Measurements from ENCODE around the gene CHID1.
A peak's percentile ranks its signal among the peaks of the same experiment; 100 is the strongest.

The CHID1 gene

DNA sequence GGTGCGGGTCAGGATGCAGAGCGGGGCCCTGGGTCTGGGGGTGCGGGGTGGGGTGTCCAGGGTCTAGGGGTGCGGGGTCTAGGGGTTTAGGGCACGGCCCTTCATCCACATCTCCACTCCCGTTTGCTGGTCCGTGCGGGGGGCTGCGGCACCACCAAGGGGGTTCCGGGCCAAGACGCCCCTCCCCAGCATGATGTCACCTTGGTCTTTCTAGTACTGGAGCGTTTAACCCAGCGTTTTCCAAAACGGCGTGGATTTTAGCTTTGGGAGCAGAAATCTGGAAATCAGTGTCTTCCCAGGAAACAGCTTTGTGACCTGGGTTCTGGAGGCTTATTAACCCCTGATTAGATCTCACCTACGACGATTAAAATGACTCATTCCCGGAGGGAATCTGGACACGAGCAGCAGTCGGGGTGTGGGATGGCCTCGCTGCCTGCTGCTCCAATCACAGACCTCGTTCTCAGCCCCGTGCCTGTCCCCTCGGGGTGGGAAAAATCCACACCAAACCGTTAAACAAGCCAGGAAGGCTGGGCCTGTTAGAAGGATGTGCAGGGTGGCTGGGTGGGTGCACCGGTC is 15.8 kb upstream of the CHID1 start:
- peak in 1 of 2 experiments; percentile 68 for DNase-seq (ENCODE audit: low spot score in 2 of 2)
- H3K4me3 ChIP-seq: peak overlapping the region; percentile 57
- in situ Hi-C loops (cut with MboI; ENCODE audit: low sequenced_read_pairs): no loop called here
- H3K4me1 ChIP-seq: peaks cover 26% of the 10 kb centered on the region
- H3K27me3 ChIP-seq (ENCODE audit: low read depth): no peaks in the 10 kb centered on the region
- H3K36me3 ChIP-seq (replicated peaks): peaks cover 16% of the 10 kb centered on the region
- no peaks in the 10 kb centered on the region for H3K9me3 ChIP-seq

- Histone ChIP-seq H3K4me3 (peak within 1 kb of the TSS; percentile 57), H3K4me1 (peaks cover 22% of the 10 kb centered on the region), H3K27me3 (ENCODE audit: low read depth) (no peaks in the 10 kb centered on the region), H3K9me3 (no peaks in the 10 kb centered on the region), H3K36me3 (replicated peaks) (peaks cover 16% of the 10 kb centered on the region)
- in situ Hi-C loops (cut with MboI; ENCODE audit: low sequenced_read_pairs): no loop called here
- DNase-seq (ENCODE audit: low spot score in 2 of 2): peak; percentile 80 to 91
Observed at GRCh38 chr11:925496-926301, 15.1 kb upstream of the CHID1 start, which contains the start of gene AP2A2. Gene AP2A2, plus strand, starts transcription at chr11:925870. Its CDS starts 152 bp downstream, at chr11:926022.

DNA sequence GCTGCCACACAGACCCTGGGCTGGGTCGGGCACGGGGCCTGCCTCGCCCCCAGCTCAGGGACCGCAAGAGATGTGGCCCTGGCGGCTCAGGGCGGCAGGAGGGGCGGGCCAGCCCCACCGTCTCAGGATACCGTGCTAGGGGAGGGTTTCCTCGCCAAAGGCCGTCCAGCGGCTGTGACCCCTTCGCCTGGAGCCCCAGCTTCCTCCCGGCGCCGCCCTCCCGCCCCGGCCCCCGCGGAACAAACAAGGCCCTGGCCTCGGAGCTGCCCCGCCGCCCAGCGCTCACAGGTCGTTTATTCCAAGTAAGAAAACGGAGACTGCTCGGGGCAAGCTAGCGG is 14.5 kb upstream of the CHID1 start:
- Histone ChIP-seq H3K9me3 (no peaks in the 10 kb centered on the region), H3K27me3 (ENCODE audit: low read depth) (no peaks in the 10 kb centered on the region), H3K4me3 (peak overlapping the region; percentile 16; the same call in 1 of the 2 replicates), H3K4me1 (peaks cover 22% of the 10 kb centered on the region), H3K36me3 (replicated peaks) (peaks cover 16% of the 10 kb centered on the region)
- DNase-seq (ENCODE audit: low spot score in 2 of 2): no peak
- in situ Hi-C loops (cut with MboI; ENCODE audit: low sequenced_read_pairs): no loop called here

GRCh38 chr11:924406-925157 is 14.0 kb upstream of the CHID1 start:
- peaks cover 22% of the 10 kb centered on the region for H3K4me1 ChIP-seq
- no peaks in the 10 kb centered on the region for H3K9me3 ChIP-seq
- peaks cover 16% of the 10 kb centered on the region for H3K36me3 ChIP-seq (replicated peaks)
- in situ Hi-C loops (cut with MboI; ENCODE audit: low sequenced_read_pairs): no loop called here
- H3K4me3 ChIP-seq: no peak overlapping the region
- DNase-seq (ENCODE audit: low spot score in 2 of 2): no peak
- no peaks in the 10 kb centered on the region for H3K27me3 ChIP-seq (ENCODE audit: low read depth)

GRCh38 chr11:923691-924405 is 13.2 kb upstream of the CHID1 start:
- DNase-seq (ENCODE audit: low spot score in 2 of 2): no peak
- Histone ChIP-seq H3K4me1 (peaks cover 21% of the 10 kb centered on the region), H3K9me3 (no peaks in the 10 kb centered on the region), H3K27me3 (ENCODE audit: low read depth) (no peaks in the 10 kb centered on the region), H3K36me3 (replicated peaks) (peaks cover 13% of the 10 kb centered on the region), H3K4me3 (no peak overlapping the region)
- in situ Hi-C loops (cut with MboI; ENCODE audit: low sequenced_read_pairs): no loop called here

DNA sequence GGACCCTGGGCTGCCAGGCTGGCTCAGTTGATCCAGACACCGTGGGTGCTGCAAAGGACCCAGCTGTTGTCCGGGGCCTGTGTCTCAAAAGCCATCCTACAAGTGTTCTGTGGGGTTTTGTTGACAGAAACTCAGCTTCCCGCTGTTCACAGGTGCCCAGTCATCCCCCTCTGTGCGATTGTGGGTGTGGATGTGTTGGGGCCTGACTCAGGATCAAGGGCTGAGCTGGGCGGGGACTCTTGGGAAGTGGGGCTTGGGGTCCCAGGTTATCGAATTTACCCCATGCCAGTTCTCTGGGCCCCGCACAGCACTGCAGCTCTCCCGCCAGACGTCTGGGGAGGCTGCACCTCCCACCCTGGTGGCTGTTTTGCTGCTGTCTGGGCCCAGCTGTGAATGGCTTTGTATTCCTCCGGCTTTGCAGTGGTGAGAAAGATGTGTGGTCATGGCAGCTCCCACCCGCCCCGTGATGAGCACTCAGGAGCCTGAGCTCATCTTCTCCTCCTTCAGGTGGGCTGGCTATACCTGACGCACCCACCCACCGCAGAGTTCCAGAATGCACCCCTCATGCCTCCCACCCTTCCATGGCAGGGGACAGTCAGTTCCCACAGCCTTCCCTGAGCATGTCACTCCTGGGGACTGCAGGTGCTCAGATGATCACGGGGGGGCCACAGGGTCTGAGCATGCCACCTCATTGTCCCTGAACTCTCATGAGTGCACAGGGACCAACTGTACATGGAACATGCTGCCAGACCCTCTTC is 11.5 kb upstream of the CHID1 start:
- Histone ChIP-seq H3K9me3 (no peaks in the 10 kb centered on the region), H3K4me1 (peaks cover 4% of the 10 kb centered on the region), H3K36me3 (replicated peaks) (peaks cover 4% of the 10 kb centered on the region), H3K27me3 (ENCODE audit: low read depth) (no peaks in the 10 kb centered on the region), H3K4me3 (no peak overlapping the region)
- in situ Hi-C loops (cut with MboI; ENCODE audit: low sequenced_read_pairs): no loop called here
- no peak for DNase-seq (ENCODE audit: low spot score in 2 of 2)

DNA sequence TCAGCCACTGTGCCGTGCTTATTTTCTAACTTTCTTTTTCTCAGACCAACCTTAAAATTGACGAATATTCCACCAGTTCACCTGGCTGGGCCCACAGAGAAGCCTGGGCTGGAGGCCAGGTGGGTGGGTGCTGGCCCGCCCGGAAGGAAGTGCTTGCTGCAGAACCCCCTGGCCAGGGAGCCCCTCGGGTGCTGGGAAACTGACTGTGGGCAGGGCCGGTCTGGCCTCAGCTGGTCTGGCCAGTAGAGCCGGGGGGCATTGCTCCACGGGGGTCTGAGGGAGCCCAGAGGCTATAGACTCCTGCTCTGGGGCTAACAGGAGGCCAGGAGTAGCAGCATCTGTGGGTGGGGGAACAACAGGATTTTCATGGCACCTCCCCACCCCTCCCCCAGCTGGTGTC is 6.8 kb upstream of the CHID1 start:
- no peaks in the 10 kb centered on the region for H3K36me3 ChIP-seq (replicated peaks)

GRCh38 chr11:914747-915501 is 4.3 kb upstream of the CHID1 start:
- Histone ChIP-seq H3K4me1 (peaks cover 8% of the 10 kb centered on the region), H3K4me3 (no peak overlapping the region)
- in situ Hi-C loops (cut with MboI; ENCODE audit: low sequenced_read_pairs): no loop called here

More for the DNA sequence above, 6.8 kb upstream of the CHID1 start:
- in situ Hi-C loops (cut with MboI; ENCODE audit: low sequenced_read_pairs): no loop called here
- Histone ChIP-seq H3K4me1 (no peaks in the 10 kb centered on the region), H3K9me3 (no peaks in the 10 kb centered on the region), H3K4me3 (no peak overlapping the region), H3K27me3 (ENCODE audit: low read depth) (no peaks in the 10 kb centered on the region)
- no peak for DNase-seq (ENCODE audit: low spot score in 2 of 2)

DNA sequence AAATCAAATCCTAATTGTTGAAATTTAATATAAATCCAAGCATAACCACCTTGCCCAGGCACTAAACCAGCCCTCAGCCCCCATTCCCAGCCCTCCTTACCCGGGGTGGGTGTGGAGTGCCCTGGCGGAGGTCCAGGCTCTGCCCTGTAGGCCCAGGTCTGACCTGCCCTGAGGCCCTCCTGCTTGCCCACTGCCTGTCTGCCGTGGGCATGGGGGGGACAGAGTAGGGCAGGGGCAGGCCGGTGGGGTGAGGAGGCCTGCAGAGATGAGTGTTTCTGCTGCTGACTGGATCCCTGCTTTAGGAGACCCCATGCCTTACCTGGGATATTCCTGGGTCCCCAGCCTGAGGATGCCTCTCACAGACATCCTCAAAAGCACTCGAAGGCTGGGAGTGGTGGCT is 3.6 kb upstream of the CHID1 start:
- H3K4me3 ChIP-seq: no peak overlapping the region
- H3K27me3 ChIP-seq (ENCODE audit: low read depth): no peaks in the 10 kb centered on the region
- H3K4me1 ChIP-seq: peaks cover 8% of the 10 kb centered on the region
- no peak for DNase-seq (ENCODE audit: low spot score in 2 of 2)
- in situ Hi-C loops (cut with MboI; ENCODE audit: low sequenced_read_pairs): no loop called here
- H3K36me3 ChIP-seq (replicated peaks): peaks cover 5% of the 10 kb centered on the region; the same call in 1 of the 2 replicates
- H3K9me3 ChIP-seq: no peaks in the 10 kb centered on the region

More at GRCh38 chr11:914747-915501, 4.3 kb upstream of the CHID1 start:
- no peaks in the 10 kb centered on the region for H3K9me3 ChIP-seq
- DNase-seq (ENCODE audit: low spot score in 2 of 2): no peak
- H3K27me3 ChIP-seq (ENCODE audit: low read depth): no peaks in the 10 kb centered on the region
- peaks cover 5% of the 10 kb centered on the region; the same call in 1 of the 2 replicates for H3K36me3 ChIP-seq (replicated peaks)

- Histone ChIP-seq H3K4me3 (no peak overlapping the region), H3K27me3 (ENCODE audit: low read depth) (no peaks in the 10 kb centered on the region), H3K36me3 (replicated peaks) (peaks cover 10% of the 10 kb centered on the region; the same call in 1 of the 2 replicates), H3K4me1 (peaks cover 8% of the 10 kb centered on the region), H3K9me3 (no peaks in the 10 kb centered on the region)
- no peak for DNase-seq (ENCODE audit: low spot score in 2 of 2)
- in situ Hi-C loops (cut with MboI; ENCODE audit: low sequenced_read_pairs): no loop called here
Observed at GRCh38 chr11:913043-913442, 2.4 kb upstream of the CHID1 start.

GRCh38 chr11:912266-912665 is 1.7 kb upstream of the CHID1 start:
- DNase-seq (ENCODE audit: low spot score in 2 of 2): no peak
- no peak overlapping the region for H3K4me3 ChIP-seq
- in situ Hi-C loops (cut with MboI; ENCODE audit: low sequenced_read_pairs): no loop called here
- peaks cover 10% of the 10 kb centered on the region; the same call in 1 of the 2 replicates for H3K36me3 ChIP-seq (replicated peaks)
- peaks cover 8% of the 10 kb centered on the region for H3K4me1 ChIP-seq
- no peaks in the 10 kb centered on the region for H3K27me3 ChIP-seq (ENCODE audit: low read depth)
- no peaks in the 10 kb centered on the region for H3K9me3 ChIP-seq

- Histone ChIP-seq H3K27me3 (ENCODE audit: low read depth) (no peaks in the 10 kb centered on the region), H3K4me3 (peak overlapping the region; percentile 84; the same call in 1 of the 2 replicates), H3K9me3 (no peaks in the 10 kb centered on the region), H3K4me1 (peaks cover 8% of the 10 kb centered on the region), H3K36me3 (replicated peaks) (peaks cover 10% of the 10 kb centered on the region; the same call in 1 of the 2 replicates)
- in situ Hi-C loops (cut with MboI; ENCODE audit: low sequenced_read_pairs): no loop called here
- DNase-seq (ENCODE audit: low spot score in 2 of 2): no peak
Observed at GRCh38 chr11:911890-912219, 1.2 kb upstream of the CHID1 start.

All from HAP-1 (cell line).